Astrocyte (in vitro differentiated cells and primary cell): ENCODE measurements around the gene PDK1. TPM values are rescaled to one million over a fixed set of nuclear protein-coding genes. Genes with fewer than 3 reads are reported as not detected.

Source experiments
- DNase-seq: peaks from one replicate; pipeline ENCODE4 v3.0.0-alpha.2; 2010; ENCODE audit warnings: low read depth
- FAIRE-seq: peaks from 2 replicates; lab custom pipeline; 2011; peaks lifted over from hg19 to GRCh38; lab: Jason Lieb, UNC
- H2AFZ ChIP-seq: 2 replicates; pipeline ENCODE4 v1.6.0; 2012; ENCODE audit warnings: low read depth, low read length, inconsistent platforms
- H3K27ac ChIP-seq: 2 replicates; pipeline ENCODE4 v1.5.1; 2011; ENCODE audit warnings: low read depth, low read length, inconsistent platforms
- H3K27me3 ChIP-seq: 2 replicates; pipeline ENCODE4 v1.6.0; 2011; ENCODE audit warnings: low read length, inconsistent platforms; ENCODE audit not compliant: insufficient read depth
- H3K36me3 ChIP-seq: 2 replicates; pipeline ENCODE4 v1.5.1; 2011; ENCODE audit warnings: low read length, inconsistent platforms; ENCODE audit not compliant: insufficient read depth
- H3K4me1 ChIP-seq: 2 replicates; pipeline ENCODE4 v1.5.1; 2011; ENCODE audit warnings: low read length, inconsistent platforms; ENCODE audit not compliant: insufficient read depth
- H3K4me2 ChIP-seq: 2 replicates; pipeline ENCODE4 v1.6.0; 2012; ENCODE audit warnings: low read length, inconsistent platforms
- H3K4me3 ChIP-seq: 2 replicates; pipeline ENCODE4 v1.5.1; 2011; ENCODE audit warnings: low read depth, mild to moderate bottlenecking, low read length, inconsistent platforms; ENCODE audit not compliant: insufficient read depth
- H3K79me2 ChIP-seq: 2 replicates; pipeline ENCODE4 v1.6.0; 2012; ENCODE audit warnings: mild to moderate bottlenecking, low read length, inconsistent platforms; ENCODE audit not compliant: insufficient read depth
- H3K9ac ChIP-seq: 2 replicates; pipeline ENCODE4 v1.6.0; 2012; ENCODE audit warnings: mild to moderate bottlenecking, low read length, inconsistent platforms
- H3K9me3 ChIP-seq: 2 replicates; pipeline ENCODE4 v1.5.1; 2012; ENCODE audit warnings: low read depth, mild to moderate bottlenecking, low read length, inconsistent platforms; ENCODE audit not compliant: insufficient read depth
- H4K20me1 ChIP-seq: 2 replicates; pipeline ENCODE4 v1.6.0; 2012; ENCODE audit warnings: low read length, inconsistent platforms; ENCODE audit not compliant: insufficient read depth
- H3K27ac Mint-ChIP-seq: one replicate; pipeline ENCODE4 v1.8.0; 2021; ENCODE audit warnings: mild to moderate bottlenecking, mixed read lengths; ENCODE audit not compliant: unreplicated experiment
- H3K27me3 Mint-ChIP-seq: one replicate; pipeline ENCODE4 v1.8.0; 2021; ENCODE audit warnings: low read depth, mixed read lengths; ENCODE audit not compliant: unreplicated experiment
- H3K36me3 Mint-ChIP-seq: one replicate; pipeline ENCODE4 v1.8.0; 2021; ENCODE audit warnings: low read depth, mixed read lengths; ENCODE audit not compliant: unreplicated experiment
- H3K4me1 Mint-ChIP-seq: one replicate; pipeline ENCODE4 v1.8.0; 2021; ENCODE audit warnings: low read depth, mixed read lengths; ENCODE audit not compliant: unreplicated experiment
- H3K4me3 Mint-ChIP-seq: one replicate; pipeline ENCODE4 v1.8.0; 2021; ENCODE audit warnings: mild to moderate bottlenecking, moderate library complexity, mixed read lengths; ENCODE audit not compliant: unreplicated experiment
- H3K9me3 Mint-ChIP-seq: one replicate; pipeline ENCODE4 v1.8.0; 2021; ENCODE audit warnings: mild to moderate bottlenecking, mixed read lengths; ENCODE audit not compliant: unreplicated experiment
- CTCF ChIP-seq: IDR thresholded peaks from 2 replicates; pipeline ENCODE4 v1.5.1; 2011; ENCODE audit warnings: low read depth, mild to moderate bottlenecking, inconsistent platforms, low read length, moderate library complexity; ENCODE audit not compliant: insufficient read depth
- EZH2 ChIP-seq: IDR thresholded peaks from 2 replicates; pipeline ENCODE4 v1.6.1; 2012; ENCODE audit warnings: mild to moderate bottlenecking, low read length, inconsistent platforms; ENCODE audit not compliant: insufficient read depth
- total RNA-seq: library from RNA; stranded (reverse); gene quantifications from 2 replicates; pipeline ENCODE4 v1.2.1, GENCODE V29; 2021

PDK1 gene
- total RNA-seq, 1 donor from 2014 or later, result 26.0 TPM

GRCh38 chr2:172510548-172510947 is 45.3 kb upstream of the PDK1 start:
- Histone ChIP-seq H3K36me3 (no peaks in the 10 kb centered on the region), H3K4me3 (no peak overlapping the region), H3K27ac (no peak overlapping the region), H3K9me3 (peaks cover 12% of the 10 kb centered on the region), H4K20me1 (no peaks in the 10 kb centered on the region), H3K79me2 (no peaks in the 10 kb centered on the region), H3K4me1 (no peaks in the 10 kb centered on the region), H3K4me2 (no peak overlapping the region), H2AFZ (no peak overlapping the region), H3K27me3 (no peaks in the 10 kb centered on the region), H3K9ac (no peak overlapping the region)
- no peak overlapping the region for H3K4me3 Mint-ChIP-seq
- DNase-seq (no peak), FAIRE-seq (no peak)
- H3K9me3 Mint-ChIP-seq, result peaks cover 22% of the 10 kb centered on the region
- no peaks in the 10 kb centered on the region for H3K27me3 Mint-ChIP-seq
- peaks cover 14% of the 10 kb centered on the region for H3K36me3 Mint-ChIP-seq
- H3K27ac Mint-ChIP-seq, result no peak overlapping the region
- no peak for TF ChIP-seq EZH2
- TF ChIP-seq CTCF, result no peak
- no peaks in the 10 kb centered on the region for H3K4me1 Mint-ChIP-seq

GRCh38 chr2:172512810-172513523 is 42.9 kb upstream of the PDK1 start:
- no peaks in the 10 kb centered on the region for H4K20me1 ChIP-seq
- FAIRE-seq (no peak), DNase-seq (no peak)
- no peak overlapping the region for H3K27ac ChIP-seq
- H3K4me1 ChIP-seq, result no peaks in the 10 kb centered on the region
- no peak overlapping the region for H3K4me3 ChIP-seq
- H3K9ac ChIP-seq, result no peak overlapping the region
- no peak overlapping the region for H3K4me2 ChIP-seq
- H3K27me3 ChIP-seq, result no peaks in the 10 kb centered on the region
- H3K79me2 ChIP-seq, result no peaks in the 10 kb centered on the region
- H3K4me3 Mint-ChIP-seq, result no peak overlapping the region
- no peak overlapping the region for H3K27ac Mint-ChIP-seq
- peaks cover 12% of the 10 kb centered on the region for H3K9me3 ChIP-seq
- peaks cover 14% of the 10 kb centered on the region for H3K36me3 Mint-ChIP-seq
- H3K27me3 Mint-ChIP-seq, result no peaks in the 10 kb centered on the region
- TF ChIP-seq EZH2 (no peak), CTCF (no peak)
- no peaks in the 10 kb centered on the region for H3K4me1 Mint-ChIP-seq
- no peaks in the 10 kb centered on the region for H3K36me3 ChIP-seq
- peaks cover 22% of the 10 kb centered on the region for H3K9me3 Mint-ChIP-seq
- no peak overlapping the region for H2AFZ ChIP-seq

GRCh38 chr2:172513524-172513900 is 42.4 kb upstream of the PDK1 start:
- Histone ChIP-seq H3K9ac (no peak overlapping the region), H3K27me3 (no peaks in the 10 kb centered on the region), H3K4me3 (no peak overlapping the region), H3K27ac (no peak overlapping the region), H2AFZ (no peak overlapping the region), H3K36me3 (no peaks in the 10 kb centered on the region), H3K4me2 (no peak overlapping the region), H4K20me1 (no peaks in the 10 kb centered on the region), H3K4me1 (no peaks in the 10 kb centered on the region), H3K9me3 (peaks cover 12% of the 10 kb centered on the region), H3K79me2 (no peaks in the 10 kb centered on the region)
- Mint-ChIP-seq H3K36me3 (peaks cover 14% of the 10 kb centered on the region), H3K9me3 (peaks cover 22% of the 10 kb centered on the region), H3K4me3 (no peak overlapping the region), H3K27ac (no peak overlapping the region), H3K4me1 (no peaks in the 10 kb centered on the region), H3K27me3 (no peaks in the 10 kb centered on the region)
- DNase-seq (no peak), FAIRE-seq (no peak)
- no peak for TF ChIP-seq EZH2
- TF ChIP-seq CTCF, result no peak
